Peyer's patch (tissue), 4 donors: ENCODE data around the gene WAS.

Experiments used
- POLR2A ChIP-seq, 2 donors: fragments of 450-650 bp; IDR thresholded peaks; one replicate each; pipeline ENCODE4 v1.5.1; 2017; ENCODE audit warnings: antibody characterized with exemption in 2 of 2, mild to moderate bottlenecking in 2 of 2, moderate library complexity in 2 of 2
- TF ChIP-seq, protein P1 (sequence below), 6 experiments: fragments of 450-650 bp in 4 of 6; fragments of 200-600 bp in 2 of 6; sonication (generic) in 1 of 6; IDR thresholded peaks; one replicate each; pipeline ENCODE4 v1.5.1; 2017 to 2019; ENCODE audit warnings: antibody characterized with exemption in 6 of 6, mild to moderate bottlenecking in 3 of 6, moderate library complexity in 1 of 6

DNA sequence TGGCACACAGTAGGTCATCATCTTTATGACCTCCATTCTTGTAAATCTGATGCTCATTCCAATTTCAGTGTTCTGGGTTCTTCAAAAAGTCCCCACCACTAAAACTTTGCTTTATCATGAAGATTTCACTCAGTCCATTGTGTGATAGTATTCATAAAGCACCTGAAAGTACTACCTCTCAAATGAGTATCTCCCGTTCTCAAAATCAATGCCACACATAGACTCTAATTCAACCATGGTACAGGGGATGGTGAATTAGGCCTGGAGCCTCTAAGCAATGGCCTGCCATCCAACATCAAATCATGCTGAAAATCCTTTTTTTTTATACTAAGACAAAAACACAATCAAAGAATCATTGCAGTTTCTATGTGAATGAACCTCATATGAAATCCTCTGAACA, 19.4 kb upstream of the WAS start:
- TF ChIP-seq POLR2A (IDR thresholded peaks at IDR 0.05), result no peak
- TF ChIP-seq, protein P1, sequence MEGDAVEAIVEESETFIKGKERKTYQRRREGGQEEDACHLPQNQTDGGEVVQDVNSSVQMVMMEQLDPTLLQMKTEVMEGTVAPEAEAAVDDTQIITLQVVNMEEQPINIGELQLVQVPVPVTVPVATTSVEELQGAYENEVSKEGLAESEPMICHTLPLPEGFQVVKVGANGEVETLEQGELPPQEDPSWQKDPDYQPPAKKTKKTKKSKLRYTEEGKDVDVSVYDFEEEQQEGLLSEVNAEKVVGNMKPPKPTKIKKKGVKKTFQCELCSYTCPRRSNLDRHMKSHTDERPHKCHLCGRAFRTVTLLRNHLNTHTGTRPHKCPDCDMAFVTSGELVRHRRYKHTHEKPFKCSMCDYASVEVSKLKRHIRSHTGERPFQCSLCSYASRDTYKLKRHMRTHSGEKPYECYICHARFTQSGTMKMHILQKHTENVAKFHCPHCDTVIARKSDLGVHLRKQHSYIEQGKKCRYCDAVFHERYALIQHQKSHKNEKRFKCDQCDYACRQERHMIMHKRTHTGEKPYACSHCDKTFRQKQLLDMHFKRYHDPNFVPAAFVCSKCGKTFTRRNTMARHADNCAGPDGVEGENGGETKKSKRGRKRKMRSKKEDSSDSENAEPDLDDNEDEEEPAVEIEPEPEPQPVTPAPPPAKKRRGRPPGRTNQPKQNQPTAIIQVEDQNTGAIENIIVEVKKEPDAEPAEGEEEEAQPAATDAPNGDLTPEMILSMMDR (IDR thresholded peaks at IDR 0.05), result no peak
